Ascending aorta (tissue), 2 donors: ENCODE data around the gene NCOA7. TPM values are rescaled to one million over a fixed set of nuclear protein-coding genes. Genes with fewer than 3 reads are reported as not detected.

Experiments used
- DNase-seq, 2 donors: peaks; one replicate each; pipeline ENCODE4 v3.0.0-alpha.2; 2019; ENCODE audit warnings: low spot score in 2 of 2
- H3K27ac ChIP-seq, 2 donors: fragments of 200-600 bp; sonication (generic); one replicate each; pipeline ENCODE4 v1.5.1; 2016 to 2017; ENCODE audit warnings: mild to moderate bottlenecking in 1 of 2
- H3K27me3 ChIP-seq: fragments of 200-600 bp; sonication (generic); one replicate; pipeline ENCODE4 v1.5.1; 2017
- H3K36me3 ChIP-seq, 2 donors: fragments of 200-600 bp; sonication (generic); one replicate each; pipeline ENCODE4 v1.5.1; 2016
- H3K4me1 ChIP-seq, 2 donors: fragments of 200-600 bp; sonication (generic); one replicate each; pipeline ENCODE4 v1.5.1; 2016 to 2017; ENCODE audit warnings: mild to moderate bottlenecking in 1 of 2
- H3K4me3 ChIP-seq, 2 donors: fragments of 200-600 bp; sonication (generic); one replicate each; pipeline ENCODE4 v1.5.1; 2016 to 2017; ENCODE audit warnings: mild to moderate bottlenecking in 1 of 2
- H3K9me3 ChIP-seq, 2 donors: fragments of 200-600 bp; sonication (generic); one replicate each; pipeline ENCODE4 v1.5.1; 2016
- intact Hi-C: fragments of 100-400 bp; cut with DNase I; formaldehyde crosslinking; loops from one replicate; pipeline ENCODE4 v1.15.1; 2023
- total RNA-seq: library from RNA; depleted of rRNA; stranded (reverse); fragments of >200 nt; gene quantifications from one replicate; pipeline ENCODE4 v1.1.0, GENCODE V29; 2016
- TF ChIP-seq, protein P1 (sequence below), 3 experiments: fragments of 200-600 bp in 2 of 3; fragments of 450-650 bp in 1 of 3; sonication (generic) in 2 of 3; IDR thresholded peaks; one replicate each; pipeline ENCODE4 v1.5.1; 2016 to 2019; ENCODE audit warnings: antibody characterized with exemption in 3 of 3, mild to moderate bottlenecking in 1 of 3, moderate library complexity in 1 of 3

NCOA7 gene
- total RNA-seq, 1 donor from 2014 or later: 37.4 TPM

DNA sequence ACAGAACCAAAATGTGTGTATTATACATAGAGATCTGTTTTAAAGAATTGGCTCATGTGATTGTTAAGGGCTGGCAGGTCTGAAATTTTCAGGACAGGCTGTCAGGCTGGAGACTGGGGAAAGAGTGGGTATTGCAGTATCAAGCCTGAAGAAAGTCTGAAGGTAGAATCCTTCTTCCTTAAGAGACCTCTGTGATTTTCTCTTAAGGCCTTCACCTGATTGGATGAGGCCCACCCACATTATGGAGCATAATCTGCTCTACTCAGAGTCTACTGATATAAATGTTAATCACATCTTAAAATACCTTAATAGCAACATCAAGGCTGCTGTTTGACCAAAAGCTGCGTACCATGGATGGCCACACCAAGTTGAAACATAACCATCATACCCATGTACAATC is 122.4 kb downstream of the NCOA7 start:
- intact Hi-C loops: no loop called here
- no peaks in the 10 kb centered on the region for H3K27me3 ChIP-seq
- TF ChIP-seq, protein P1, sequence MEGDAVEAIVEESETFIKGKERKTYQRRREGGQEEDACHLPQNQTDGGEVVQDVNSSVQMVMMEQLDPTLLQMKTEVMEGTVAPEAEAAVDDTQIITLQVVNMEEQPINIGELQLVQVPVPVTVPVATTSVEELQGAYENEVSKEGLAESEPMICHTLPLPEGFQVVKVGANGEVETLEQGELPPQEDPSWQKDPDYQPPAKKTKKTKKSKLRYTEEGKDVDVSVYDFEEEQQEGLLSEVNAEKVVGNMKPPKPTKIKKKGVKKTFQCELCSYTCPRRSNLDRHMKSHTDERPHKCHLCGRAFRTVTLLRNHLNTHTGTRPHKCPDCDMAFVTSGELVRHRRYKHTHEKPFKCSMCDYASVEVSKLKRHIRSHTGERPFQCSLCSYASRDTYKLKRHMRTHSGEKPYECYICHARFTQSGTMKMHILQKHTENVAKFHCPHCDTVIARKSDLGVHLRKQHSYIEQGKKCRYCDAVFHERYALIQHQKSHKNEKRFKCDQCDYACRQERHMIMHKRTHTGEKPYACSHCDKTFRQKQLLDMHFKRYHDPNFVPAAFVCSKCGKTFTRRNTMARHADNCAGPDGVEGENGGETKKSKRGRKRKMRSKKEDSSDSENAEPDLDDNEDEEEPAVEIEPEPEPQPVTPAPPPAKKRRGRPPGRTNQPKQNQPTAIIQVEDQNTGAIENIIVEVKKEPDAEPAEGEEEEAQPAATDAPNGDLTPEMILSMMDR (IDR thresholded peaks at IDR 0.05): no peak
- no peak overlapping the region for H3K4me3 ChIP-seq
- no peaks in the 10 kb centered on the region for H3K4me1 ChIP-seq
- no peaks in the 10 kb centered on the region for H3K9me3 ChIP-seq
- H3K36me3 ChIP-seq: peaks cover 0 to 21% of the 10 kb centered on the region in 2 donors
- H3K27ac ChIP-seq: no peak overlapping the region
- DNase-seq: no peak

DNA sequence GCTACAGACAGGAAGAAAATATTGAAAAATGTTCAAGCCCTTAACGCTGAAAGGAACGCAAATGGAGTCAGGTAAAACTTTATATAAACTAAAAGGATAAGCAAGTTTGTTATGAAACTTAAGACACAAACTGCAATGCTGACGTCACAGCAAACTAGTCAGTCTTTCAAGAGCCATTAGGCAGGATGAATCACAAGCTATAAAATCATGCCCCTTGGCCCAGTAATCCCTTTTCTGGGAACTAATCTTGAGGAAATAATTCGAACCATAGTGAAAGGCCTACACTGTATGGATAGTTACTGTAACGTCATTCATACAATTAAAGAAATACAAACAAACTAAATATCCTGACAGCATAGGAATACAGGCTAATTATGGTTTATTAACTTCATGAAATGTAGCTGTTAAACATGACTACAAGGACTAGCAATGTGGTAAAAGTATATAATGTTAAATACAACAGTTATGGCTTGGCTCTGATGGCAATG is 123.1 kb downstream of the NCOA7 start:
- H3K4me3 ChIP-seq: no peak overlapping the region
- intact Hi-C loops: no loop called here
- H3K4me1 ChIP-seq: no peaks in the 10 kb centered on the region
- no peak overlapping the region for H3K27ac ChIP-seq
- TF ChIP-seq, protein P1 (IDR thresholded peaks at IDR 0.05): no peak
- DNase-seq: no peak
- no peaks in the 10 kb centered on the region for H3K9me3 ChIP-seq
- no peaks in the 10 kb centered on the region for H3K27me3 ChIP-seq
- peaks cover 0 to 19% of the 10 kb centered on the region in 2 donors for H3K36me3 ChIP-seq

DNA sequence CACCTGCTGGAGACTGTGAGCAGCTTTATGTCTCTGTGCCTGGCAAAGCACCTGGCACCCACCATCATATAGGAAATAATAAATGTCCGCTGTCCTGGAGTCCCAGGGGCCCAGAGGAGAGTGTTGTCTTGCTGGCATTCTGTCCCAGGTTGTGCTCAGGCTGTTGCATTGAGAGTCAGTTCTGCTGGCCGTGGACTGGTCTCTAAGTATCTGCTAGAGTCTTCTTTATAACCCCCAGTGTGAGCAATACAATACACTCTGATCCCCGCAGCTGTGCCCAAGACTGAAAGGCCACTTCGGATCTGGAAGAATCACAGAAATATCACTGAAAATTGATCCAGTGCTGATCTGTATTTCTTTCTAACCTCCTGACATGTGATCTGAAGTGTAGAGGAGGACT is 127.5 kb downstream of the NCOA7 start:
- intact Hi-C loops: no loop called here
- TF ChIP-seq, protein P1 (IDR thresholded peaks at IDR 0.05): no peak
- H3K4me3 ChIP-seq: no peak overlapping the region
- H3K27ac ChIP-seq: peak overlapping the region; percentile 52 to 76
- DNase-seq: no peak
- H3K9me3 ChIP-seq: no peaks in the 10 kb centered on the region
- H3K27me3 ChIP-seq: no peaks in the 10 kb centered on the region
- peaks cover 0 to 4% of the 10 kb centered on the region in 2 donors for H3K4me1 ChIP-seq
- peaks cover 17 to 44% of the 10 kb centered on the region in 2 donors for H3K36me3 ChIP-seq

- no peaks in the 10 kb centered on the region for H3K9me3 ChIP-seq
- no peaks in the 10 kb centered on the region for H3K27me3 ChIP-seq
- H3K36me3 ChIP-seq: peaks cover 22 to 51% of the 10 kb centered on the region in 2 donors
- no peak for DNase-seq
- peaks cover 0 to 4% of the 10 kb centered on the region in 2 donors for H3K4me1 ChIP-seq
- H3K27ac ChIP-seq: peak overlapping the region; percentile 52 to 76
- TF ChIP-seq, protein P1 (IDR thresholded peaks at IDR 0.05): no peak
- H3K4me3 ChIP-seq: peak overlapping the region; percentile 3 to 51
- intact Hi-C loops: loop anchor here (1.0 kb wide), 1 partner anchor 37 kb away; the partner anchor contains the start of gene HINT3
These were observed 128.2 kb downstream of the NCOA7 start for GRCh38 chr6:125918681-125919566.

DNA sequence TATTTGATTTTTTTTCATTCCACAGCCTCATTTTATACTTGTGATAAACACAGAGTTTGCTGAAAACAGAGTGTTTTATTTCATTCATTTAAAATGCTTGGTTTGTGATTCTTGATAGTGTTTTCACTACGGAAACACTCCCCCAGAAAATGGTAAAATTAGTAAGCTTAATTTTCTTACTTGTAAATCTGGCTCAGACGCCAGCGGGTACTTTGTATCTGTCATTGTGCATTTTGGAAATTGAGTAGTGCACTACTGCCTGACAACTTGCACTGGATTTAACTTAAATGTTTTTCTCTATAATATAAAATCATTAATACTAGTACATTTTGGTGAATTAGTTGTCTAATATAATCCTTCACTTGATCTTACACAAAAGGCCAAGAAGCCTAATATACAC is 128.9 kb downstream of the NCOA7 start:
- intact Hi-C loops: loop anchor here (1.0 kb wide), 1 partner anchor 37 kb away; the partner anchor contains the start of gene HINT3
- H3K27ac ChIP-seq: peak overlapping the region; percentile 52 to 76

More for the DNA sequence above, 128.9 kb downstream of the NCOA7 start:
- Histone ChIP-seq H3K9me3 (no peaks in the 10 kb centered on the region), H3K27me3 (no peaks in the 10 kb centered on the region), H3K4me1 (peaks cover 0 to 4% of the 10 kb centered on the region in 2 donors), H3K36me3 (peaks cover 22 to 56% of the 10 kb centered on the region in 2 donors), H3K4me3 (peak overlapping the region; percentile 3 to 51)
- no peak for DNase-seq
- TF ChIP-seq, protein P1 (IDR thresholded peaks at IDR 0.05): no peak
